Endothelial cell of umbilical vein (primary cell): ENCODE measurements around the gene MAP3K4. TPM values are rescaled to one million over a fixed set of nuclear protein-coding genes. Genes with fewer than 3 reads are reported as not detected.

Experiments used
- BruUV-seq: library from RNA; stranded (reverse); fragments of 400-500 nt; replicated peaks from 2 replicates; lab custom pipeline; 2021; lab: Mats Ljungman, UMichigan
- CTCF ChIA-PET: fragments of 300-600, 350-600 bp; sonication (Branson Sonifier 250); formaldehyde crosslinking; loops from one replicate; lab custom pipeline; 2021; ENCODE audit warnings: antibody characterized with exemption, inconsistent platforms; lab: Charles Lee
- POLR2A ChIA-PET: fragments of 300-600, 350-600 bp; sonication (Branson Sonifier 250); formaldehyde crosslinking; loops from one replicate; lab custom pipeline; 2021; ENCODE audit warnings: antibody characterized with exemption, inconsistent platforms; lab: Charles Lee
- DNase-seq: peaks from one replicate; pipeline ENCODE4 v3.0.0-alpha.2; 2011; ENCODE audit warnings: low read depth, low spot score
- FAIRE-seq: peaks from 2 replicates; lab custom pipeline; 2011; peaks lifted over from hg19 to GRCh38; lab: Jason Lieb, UNC
- H2AFZ ChIP-seq: 2 replicates; pipeline ENCODE4 v1.6.0; 2012; ENCODE audit warnings: low read depth, low read length, control low read depth, inconsistent platforms
- H3K27ac ChIP-seq: 2 replicates; pipeline ENCODE4 v1.5.1; 2011; ENCODE audit warnings: low read depth, mild to moderate bottlenecking, control low read depth, low read length, moderate library complexity; ENCODE audit not compliant: insufficient read depth
- H3K27me3 ChIP-seq, 2 experiments: 2 replicates each; pipeline versions ENCODE4 v1.6.0 to v1.6.1; 2011; ENCODE audit warnings: low read length in 2 of 2, mixed read lengths in 1 of 2; ENCODE audit not compliant: control insufficient read depth in 2 of 2, insufficient read depth in 2 of 2
- H3K36me3 ChIP-seq, 2 experiments: 2 replicates in 1 of 2; 3 replicates in 1 of 2; pipeline ENCODE4 v1.5.1; 2011; ENCODE audit warnings: low read length in 2 of 2, mild to moderate bottlenecking in 1 of 2, moderate library complexity in 1 of 2; ENCODE audit not compliant: control insufficient read depth in 2 of 2, insufficient read depth in 2 of 2; ENCODE audit errors: extremely low read depth in 1 of 2
- H3K4me1 ChIP-seq: 3 replicates; pipeline ENCODE4 v1.5.1; 2011; ENCODE audit warnings: mild to moderate bottlenecking, low read length; ENCODE audit not compliant: control insufficient read depth, insufficient read depth; ENCODE audit errors: extremely low read depth
- H3K4me2 ChIP-seq: 2 replicates; pipeline ENCODE4 v1.6.1; 2011; ENCODE audit warnings: low read length, control low read depth, mixed read lengths; ENCODE audit not compliant: insufficient read depth
- H3K4me3 ChIP-seq, 3 experiments: fragments of 200-600 bp in 1 of 3; sonication (generic), shearing (Covaris generic) in 1 of 3; replicated peaks in 1 of 3; 2 replicates each; pipeline ENCODE4 v1.5.1; 2011 to 2016; ENCODE audit warnings: control low read depth in 3 of 3, low read length in 3 of 3, mild to moderate bottlenecking in 2 of 3, inconsistent platforms in 1 of 3, low read depth in 1 of 3, moderate library complexity in 1 of 3; ENCODE audit not compliant: insufficient read depth in 1 of 3
- H3K79me2 ChIP-seq: 2 replicates; pipeline ENCODE4 v1.6.0; 2012; ENCODE audit warnings: low read length, inconsistent platforms; ENCODE audit not compliant: control insufficient read depth, insufficient read depth
- H3K9ac ChIP-seq: replicated peaks from 2 replicates; pipeline ENCODE3; 2011; ENCODE audit warnings: low read length, control low read depth; ENCODE audit not compliant: insufficient read depth; ENCODE audit errors: extremely low read depth
- H3K9me1 ChIP-seq: replicated peaks from 3 replicates; pipeline ENCODE4 v1.6.0; 2011; ENCODE audit warnings: mild to moderate bottlenecking, low read length; ENCODE audit not compliant: control insufficient read depth, insufficient read depth; ENCODE audit errors: extremely low read depth
- H3K9me3 ChIP-seq: replicated peaks from 2 replicates; pipeline ENCODE4 v1.5.1; 2012; ENCODE audit warnings: low read length, inconsistent platforms; ENCODE audit not compliant: control insufficient read depth, insufficient read depth
- H4K20me1 ChIP-seq: replicated peaks from 2 replicates; pipeline ENCODE3; 2011; ENCODE audit warnings: mild to moderate bottlenecking, low read length; ENCODE audit not compliant: control insufficient read depth, insufficient read depth; ENCODE audit errors: extremely low read depth
- EZH2 ChIP-seq: IDR thresholded peaks from 2 replicates; pipeline ENCODE4 v1.6.1; 2012; ENCODE audit warnings: borderline replicate concordance, low read depth, mild to moderate bottlenecking, moderate library complexity, low read length, inconsistent platforms; ENCODE audit not compliant: severe bottlenecking
- FOS ChIP-seq: IDR thresholded peaks from 2 replicates; pipeline ENCODE4 v1.6.1; 2011; ENCODE audit warnings: mild to moderate bottlenecking, low read length, moderate library complexity, borderline replicate concordance; ENCODE audit not compliant: insufficient read depth
- GATA2 ChIP-seq: IDR thresholded peaks from 2 replicates; pipeline ENCODE4 v1.7.0; 2011; ENCODE audit warnings: low read depth, mild to moderate bottlenecking, moderate library complexity, mixed read lengths, low read length; ENCODE audit not compliant: insufficient read length, insufficient read depth
- JUN ChIP-seq: IDR thresholded peaks from 2 replicates; pipeline ENCODE4 v1.6.1; 2011; ENCODE audit warnings: borderline replicate concordance, low read depth; ENCODE audit not compliant: insufficient read length, insufficient read depth
- MAX ChIP-seq: IDR thresholded peaks from 2 replicates; pipeline ENCODE4 v1.6.1; 2011; ENCODE audit not compliant: insufficient read depth, insufficient read length
- MYC ChIP-seq: IDR thresholded peaks from one replicate; pipeline ENCODE4 v1.6.1; 2011; ENCODE audit warnings: mild to moderate bottlenecking, low read depth, low read length
- POLR2A ChIP-seq: IDR thresholded peaks from 2 replicates; pipeline ENCODE4 v1.6.1; 2012; ENCODE audit warnings: low read depth, mild to moderate bottlenecking, control low read depth, low read length
- POLR2AphosphoS5 ChIP-seq: IDR thresholded peaks from 2 replicates; pipeline ENCODE4 v1.6.1; 2012; ENCODE audit warnings: low read depth, mild to moderate bottlenecking, control low read depth, low read length, moderate library complexity; ENCODE audit not compliant: insufficient read depth
- dilution Hi-C: fragments of 300-500 bp; cut with MboI; formaldehyde crosslinking; loops from one replicate; pipeline ENCODE4 v1.15.0; 2019; ENCODE audit warnings: low sequenced_read_pairs; ENCODE audit not compliant: extremely low pct_ligation_motif_present
- intact Hi-C: fragments of 100-400 bp; cut with micrococcal nuclease; formaldehyde crosslinking; loops from one replicate; pipeline ENCODE4 v1.10.0; 2022
- polyA plus RNA-seq, 4 experiments: library from polyadenylated mRNA; depleted of rRNA in 3 of 4; stranded (reverse) in 3 of 4; unstranded in 1 of 4; fragments of >200 nt; gene quantifications; 2 replicates each; pipeline versions ENCODE4 v1.2.1 to v1.2.3, GENCODE V29; 2011 to 2012; ENCODE audit warnings: missing spikeins in 1 of 4
- total RNA-seq: library from RNA; stranded (reverse); gene quantifications from 2 replicates; pipeline ENCODE4 v1.2.3, GENCODE V29; 2021
- TF ChIP-seq, protein P1 (sequence below), 2 donors: IDR thresholded peaks; 1 replicate in 1 of 2; 2 replicates in 1 of 2; pipeline ENCODE4 v1.5.1; 2011; ENCODE audit warnings: low read length in 2 of 2, mild to moderate bottlenecking in 2 of 2, moderate library complexity in 2 of 2, control low read depth in 1 of 2, inconsistent platforms in 1 of 2, low read depth in 1 of 2; ENCODE audit not compliant: insufficient read depth in 1 of 2; ENCODE audit errors: extremely low read depth in 1 of 2

The MAP3K4 gene
- total and polyA plus RNA-seq, 2 donors (not counting 3 experiments of a cell fraction or from before 2014, with no cell fraction given), result 10.8 to 42.3 TPM

GRCh38 chr6:161003336-161003735 lies 11.8 kb downstream of the MAP3K4 start:
- Histone ChIP-seq H3K27ac (no peak overlapping the region), H3K36me3 (no peaks in the 10 kb centered on the region), H2AFZ (no peak overlapping the region), H3K9ac (no peak overlapping the region), H4K20me1 (peaks cover 11% of the 10 kb centered on the region), H3K9me1 (peaks cover 3% of the 10 kb centered on the region), H3K79me2 (peaks cover 63% of the 10 kb centered on the region), H3K27me3 (no peaks in the 10 kb centered on the region), H3K4me2 (no peak overlapping the region), H3K9me3 (no peaks in the 10 kb centered on the region), H3K4me1 (no peaks in the 10 kb centered on the region), H3K4me3 (no peak overlapping the region)
- no peak for FAIRE-seq
- dilution Hi-C loops, result no loop called here
- TF ChIP-seq MYC (no peak), FOS (no peak), GATA2 (no peak), JUN (no peak), POLR2A (no peak), EZH2 (no peak), POLR2AphosphoS5 (no peak), MAX (no peak)
- TF ChIP-seq, protein P1, sequence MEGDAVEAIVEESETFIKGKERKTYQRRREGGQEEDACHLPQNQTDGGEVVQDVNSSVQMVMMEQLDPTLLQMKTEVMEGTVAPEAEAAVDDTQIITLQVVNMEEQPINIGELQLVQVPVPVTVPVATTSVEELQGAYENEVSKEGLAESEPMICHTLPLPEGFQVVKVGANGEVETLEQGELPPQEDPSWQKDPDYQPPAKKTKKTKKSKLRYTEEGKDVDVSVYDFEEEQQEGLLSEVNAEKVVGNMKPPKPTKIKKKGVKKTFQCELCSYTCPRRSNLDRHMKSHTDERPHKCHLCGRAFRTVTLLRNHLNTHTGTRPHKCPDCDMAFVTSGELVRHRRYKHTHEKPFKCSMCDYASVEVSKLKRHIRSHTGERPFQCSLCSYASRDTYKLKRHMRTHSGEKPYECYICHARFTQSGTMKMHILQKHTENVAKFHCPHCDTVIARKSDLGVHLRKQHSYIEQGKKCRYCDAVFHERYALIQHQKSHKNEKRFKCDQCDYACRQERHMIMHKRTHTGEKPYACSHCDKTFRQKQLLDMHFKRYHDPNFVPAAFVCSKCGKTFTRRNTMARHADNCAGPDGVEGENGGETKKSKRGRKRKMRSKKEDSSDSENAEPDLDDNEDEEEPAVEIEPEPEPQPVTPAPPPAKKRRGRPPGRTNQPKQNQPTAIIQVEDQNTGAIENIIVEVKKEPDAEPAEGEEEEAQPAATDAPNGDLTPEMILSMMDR (IDR thresholded peaks at IDR 0.05; ENCODE audit: extremely low read depth in 1 of 2, insufficient read depth in 1 of 2, low read depth in 1 of 2, low read length in 2 of 2), result no peak
- intact Hi-C loops, result no loop called here
- no TSS peak for BruUV-seq
- ChIA-PET POLR2A (no interaction called here), CTCF (interaction anchor here (0.8 kb wide), 1 partner anchor 11 kb away, joined by 3 read pairs; no protein-coding TSS in a partner anchor)
- DNase-seq, result no peak
